ENCODE data around the gene GEN1. TPM values are rescaled to one million over a fixed set of nuclear protein-coding genes. Genes with fewer than 3 reads are reported as not detected.

Gene GEN1
- total and polyA plus RNA-seq, 10 of the 15 experiments (the other 5 are each of a cell fraction or from before 2014, with no cell fraction given), result 6.0 to 49.6 (median 36.0) TPM

DNA sequence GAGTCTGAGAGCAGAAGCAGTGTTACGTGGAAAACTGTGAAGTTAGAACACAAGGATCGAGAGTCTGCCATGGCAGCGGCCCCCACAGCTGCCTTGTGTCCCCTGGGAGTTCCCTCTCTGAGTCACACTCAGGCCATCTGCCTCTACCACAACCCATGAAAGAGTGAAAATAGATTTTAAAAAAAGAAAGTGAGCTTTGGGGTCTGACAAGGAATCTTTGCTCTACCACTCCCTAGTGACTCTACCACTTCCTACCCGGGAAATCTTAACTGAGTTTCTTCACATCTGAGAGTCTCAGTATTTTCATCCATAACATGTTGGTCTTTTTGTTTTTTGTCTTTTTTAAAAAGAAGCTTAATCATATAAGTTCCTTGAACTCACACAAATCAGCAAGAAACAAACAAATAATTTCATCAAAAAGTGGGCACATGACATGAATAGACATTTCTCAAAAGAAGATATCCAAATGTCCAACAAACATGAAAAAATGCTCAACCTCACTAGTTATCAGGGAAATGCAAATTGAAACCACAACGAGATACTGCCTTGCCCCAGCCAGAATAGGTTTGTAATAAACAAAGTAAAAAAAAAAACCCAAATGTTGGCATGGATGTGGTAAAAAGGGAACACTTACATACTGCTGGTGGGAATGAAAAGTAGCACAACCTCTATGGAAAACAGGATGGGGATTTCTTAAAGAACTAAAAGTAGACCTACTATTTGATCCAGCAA, 60.0 kb downstream of the GEN1 start (continued):
- peak; percentile 91 for TF ChIP-seq GATAD2B (conservative IDR thresholded peaks at IDR 0.05; ENCODE audit: low read depth)
- no peak for TF ChIP-seq LARP7 (IDR thresholded peaks at IDR 0.05)
- TF ChIP-seq, protein P1, sequence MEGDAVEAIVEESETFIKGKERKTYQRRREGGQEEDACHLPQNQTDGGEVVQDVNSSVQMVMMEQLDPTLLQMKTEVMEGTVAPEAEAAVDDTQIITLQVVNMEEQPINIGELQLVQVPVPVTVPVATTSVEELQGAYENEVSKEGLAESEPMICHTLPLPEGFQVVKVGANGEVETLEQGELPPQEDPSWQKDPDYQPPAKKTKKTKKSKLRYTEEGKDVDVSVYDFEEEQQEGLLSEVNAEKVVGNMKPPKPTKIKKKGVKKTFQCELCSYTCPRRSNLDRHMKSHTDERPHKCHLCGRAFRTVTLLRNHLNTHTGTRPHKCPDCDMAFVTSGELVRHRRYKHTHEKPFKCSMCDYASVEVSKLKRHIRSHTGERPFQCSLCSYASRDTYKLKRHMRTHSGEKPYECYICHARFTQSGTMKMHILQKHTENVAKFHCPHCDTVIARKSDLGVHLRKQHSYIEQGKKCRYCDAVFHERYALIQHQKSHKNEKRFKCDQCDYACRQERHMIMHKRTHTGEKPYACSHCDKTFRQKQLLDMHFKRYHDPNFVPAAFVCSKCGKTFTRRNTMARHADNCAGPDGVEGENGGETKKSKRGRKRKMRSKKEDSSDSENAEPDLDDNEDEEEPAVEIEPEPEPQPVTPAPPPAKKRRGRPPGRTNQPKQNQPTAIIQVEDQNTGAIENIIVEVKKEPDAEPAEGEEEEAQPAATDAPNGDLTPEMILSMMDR (IDR thresholded peaks at IDR 0.05 in 2 of 3, conservative IDR thresholded peaks at IDR 0.05 in 1 of 3; ENCODE audit: control insufficient read depth in 2 of 3, extremely low read depth in 1 of 3, insufficient read depth in 1 of 3, low read depth in 3 of 3, low read length in 3 of 3), result no peak
- TF ChIP-seq NFXL1 (IDR thresholded peaks at IDR 0.05; ENCODE audit: borderline replicate concordance), result no peak
- peak; percentile 68 for TF ChIP-seq CBFB (IDR thresholded peaks at IDR 0.05; ENCODE audit: low read depth)
- TF ChIP-seq NBN (IDR thresholded peaks at IDR 0.05), result peak; percentile 76
- peak; percentile 62; the same call in 1 of the 2 replicates for TF ChIP-seq TBL1XR1 (IDR thresholded peaks at IDR 0.05; ENCODE audit: low read depth, low read length)
- no peak for TF ChIP-seq SMC3 (IDR thresholded peaks at IDR 0.05; ENCODE audit: borderline replicate concordance, low read length)
- peak; percentile 90 for TF ChIP-seq FOXM1 (IDR thresholded peaks at IDR 0.05; ENCODE audit: low read depth, low read length)
- TF ChIP-seq SMAD1 (IDR thresholded peaks at IDR 0.05; ENCODE audit: low read depth, partially characterized antibody), result no peak
- peak; percentile 61 to 72 for TF ChIP-seq BHLHE40 (IDR thresholded peaks at IDR 0.05; ENCODE audit: borderline replicate concordance in 1 of 2, low read depth in 2 of 2, low read length in 1 of 2)
- peak; percentile 54; the same call in 1 of the 3 replicates for TF ChIP-seq POU2F2 (IDR thresholded peaks at IDR 0.05; ENCODE audit: borderline replicate concordance, low read depth, low read length)
- no peak for TF ChIP-seq NR2C2 (IDR thresholded peaks at IDR 0.05; ENCODE audit: borderline replicate concordance, control insufficient read depth, insufficient read length, low read depth)
- TF ChIP-seq, protein P2, sequence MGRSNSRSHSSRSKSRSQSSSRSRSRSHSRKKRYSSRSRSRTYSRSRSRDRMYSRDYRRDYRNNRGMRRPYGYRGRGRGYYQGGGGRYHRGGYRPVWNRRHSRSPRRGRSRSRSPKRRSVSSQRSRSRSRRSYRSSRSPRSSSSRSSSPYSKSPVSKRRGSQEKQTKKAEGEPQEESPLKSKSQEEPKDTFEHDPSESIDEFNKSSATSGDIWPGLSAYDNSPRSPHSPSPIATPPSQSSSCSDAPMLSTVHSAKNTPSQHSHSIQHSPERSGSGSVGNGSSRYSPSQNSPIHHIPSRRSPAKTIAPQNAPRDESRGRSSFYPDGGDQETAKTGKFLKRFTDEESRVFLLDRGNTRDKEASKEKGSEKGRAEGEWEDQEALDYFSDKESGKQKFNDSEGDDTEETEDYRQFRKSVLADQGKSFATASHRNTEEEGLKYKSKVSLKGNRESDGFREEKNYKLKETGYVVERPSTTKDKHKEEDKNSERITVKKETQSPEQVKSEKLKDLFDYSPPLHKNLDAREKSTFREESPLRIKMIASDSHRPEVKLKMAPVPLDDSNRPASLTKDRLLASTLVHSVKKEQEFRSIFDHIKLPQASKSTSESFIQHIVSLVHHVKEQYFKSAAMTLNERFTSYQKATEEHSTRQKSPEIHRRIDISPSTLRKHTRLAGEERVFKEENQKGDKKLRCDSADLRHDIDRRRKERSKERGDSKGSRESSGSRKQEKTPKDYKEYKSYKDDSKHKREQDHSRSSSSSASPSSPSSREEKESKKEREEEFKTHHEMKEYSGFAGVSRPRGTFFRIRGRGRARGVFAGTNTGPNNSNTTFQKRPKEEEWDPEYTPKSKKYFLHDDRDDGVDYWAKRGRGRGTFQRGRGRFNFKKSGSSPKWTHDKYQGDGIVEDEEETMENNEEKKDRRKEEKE (IDR thresholded peaks at IDR 0.05), result no peak
- TF ChIP-seq, protein P3, sequence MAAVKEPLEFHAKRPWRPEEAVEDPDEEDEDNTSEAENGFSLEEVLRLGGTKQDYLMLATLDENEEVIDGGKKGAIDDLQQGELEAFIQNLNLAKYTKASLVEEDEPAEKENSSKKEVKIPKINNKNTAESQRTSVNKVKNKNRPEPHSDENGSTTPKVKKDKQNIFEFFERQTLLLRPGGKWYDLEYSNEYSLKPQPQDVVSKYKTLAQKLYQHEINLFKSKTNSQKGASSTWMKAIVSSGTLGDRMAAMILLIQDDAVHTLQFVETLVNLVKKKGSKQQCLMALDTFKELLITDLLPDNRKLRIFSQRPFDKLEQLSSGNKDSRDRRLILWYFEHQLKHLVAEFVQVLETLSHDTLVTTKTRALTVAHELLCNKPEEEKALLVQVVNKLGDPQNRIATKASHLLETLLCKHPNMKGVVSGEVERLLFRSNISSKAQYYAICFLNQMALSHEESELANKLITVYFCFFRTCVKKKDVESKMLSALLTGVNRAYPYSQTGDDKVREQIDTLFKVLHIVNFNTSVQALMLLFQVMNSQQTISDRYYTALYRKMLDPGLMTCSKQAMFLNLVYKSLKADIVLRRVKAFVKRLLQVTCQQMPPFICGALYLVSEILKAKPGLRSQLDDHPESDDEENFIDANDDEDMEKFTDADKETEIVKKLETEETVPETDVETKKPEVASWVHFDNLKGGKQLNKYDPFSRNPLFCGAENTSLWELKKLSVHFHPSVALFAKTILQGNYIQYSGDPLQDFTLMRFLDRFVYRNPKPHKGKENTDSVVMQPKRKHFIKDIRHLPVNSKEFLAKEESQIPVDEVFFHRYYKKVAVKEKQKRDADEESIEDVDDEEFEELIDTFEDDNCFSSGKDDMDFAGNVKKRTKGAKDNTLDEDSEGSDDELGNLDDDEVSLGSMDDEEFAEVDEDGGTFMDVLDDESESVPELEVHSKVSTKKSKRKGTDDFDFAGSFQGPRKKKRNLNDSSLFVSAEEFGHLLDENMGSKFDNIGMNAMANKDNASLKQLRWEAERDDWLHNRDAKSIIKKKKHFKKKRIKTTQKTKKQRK (IDR thresholded peaks at IDR 0.05; ENCODE audit: low read depth, low read length), result no peak
- TF ChIP-seq SPI1 (IDR thresholded peaks at IDR 0.05; ENCODE audit: borderline replicate concordance, insufficient read depth, low read depth, low read length), result peak; percentile 56; the same call in 1 of the 2 replicates
- no peak for TF ChIP-seq RCOR1 (conservative IDR thresholded peaks at IDR 0.05; ENCODE audit: low read depth, low read length)
- TF ChIP-seq, protein P4, sequence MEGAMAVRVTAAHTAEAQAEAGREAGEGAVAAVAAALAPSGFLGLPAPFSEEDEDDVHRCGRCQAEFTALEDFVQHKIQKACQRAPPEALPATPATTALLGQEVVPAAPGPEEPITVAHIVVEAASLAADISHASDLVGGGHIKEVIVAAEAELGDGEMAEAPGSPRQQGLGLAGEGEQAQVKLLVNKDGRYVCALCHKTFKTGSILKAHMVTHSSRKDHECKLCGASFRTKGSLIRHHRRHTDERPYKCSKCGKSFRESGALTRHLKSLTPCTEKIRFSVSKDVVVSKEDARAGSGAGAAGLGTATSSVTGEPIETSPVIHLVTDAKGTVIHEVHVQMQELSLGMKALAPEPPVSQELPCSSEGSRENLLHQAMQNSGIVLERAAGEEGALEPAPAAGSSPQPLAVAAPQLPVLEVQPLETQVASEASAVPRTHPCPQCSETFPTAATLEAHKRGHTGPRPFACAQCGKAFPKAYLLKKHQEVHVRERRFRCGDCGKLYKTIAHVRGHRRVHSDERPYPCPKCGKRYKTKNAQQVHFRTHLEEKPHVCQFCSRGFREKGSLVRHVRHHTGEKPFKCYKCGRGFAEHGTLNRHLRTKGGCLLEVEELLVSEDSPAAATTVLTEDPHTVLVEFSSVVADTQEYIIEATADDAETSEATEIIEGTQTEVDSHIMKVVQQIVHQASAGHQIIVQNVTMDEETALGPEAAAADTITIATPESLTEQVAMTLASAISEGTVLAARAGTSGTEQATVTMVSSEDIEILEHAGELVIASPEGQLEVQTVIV (IDR thresholded peaks at IDR 0.05; ENCODE audit: borderline replicate concordance, partially characterized antibody), result no peak
